Iris pigment epithelial cell (primary cell): ENCODE measurements around the gene FABP1.

Experiments
- DNase-seq: peaks from one replicate; pipeline ENCODE4 v3.0.0-alpha.2; 2011; ENCODE audit warnings: low read depth

FABP1 gene

DNA sequence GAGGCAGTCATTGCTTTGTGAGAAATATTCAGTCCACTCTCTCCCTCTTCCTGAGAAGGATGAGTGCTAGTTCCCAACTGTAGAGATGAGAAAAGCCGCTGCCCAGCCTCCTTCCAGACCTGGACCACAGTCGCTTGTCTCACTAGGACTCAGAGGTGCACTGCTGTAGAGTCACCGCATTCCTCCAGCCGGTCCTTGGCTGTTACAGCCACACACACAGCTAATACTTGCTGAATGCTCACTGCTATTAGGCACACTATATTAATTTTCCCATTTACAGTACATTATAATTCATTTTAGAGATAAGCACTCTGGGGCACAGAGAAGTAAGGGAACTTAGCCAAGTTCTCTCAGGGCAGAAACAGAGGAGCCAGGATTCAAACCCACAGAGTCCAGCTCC lies 10.0 kb upstream of the FABP1 start:
- no peak for DNase-seq

DNA sequence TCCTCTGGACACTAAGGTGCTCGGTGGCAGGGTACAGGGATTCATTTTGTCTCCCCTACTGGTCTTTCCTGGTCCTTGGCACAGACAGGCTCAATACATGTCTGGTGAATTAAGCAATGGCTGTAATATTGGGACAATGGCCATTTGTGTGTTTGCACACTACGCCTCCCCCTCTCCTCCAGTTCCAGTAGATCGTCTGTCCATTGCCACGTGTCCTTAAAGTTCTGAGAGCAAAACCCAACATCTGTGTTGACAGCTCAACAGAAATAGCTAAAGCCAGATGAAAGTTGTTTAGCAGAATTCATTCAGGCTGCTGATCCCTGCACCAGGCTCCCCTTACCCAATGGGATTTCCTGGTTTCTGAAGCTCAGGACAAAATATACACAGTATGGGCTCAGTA lies 9.0 kb upstream of the FABP1 start:
- no peak for DNase-seq

DNA sequence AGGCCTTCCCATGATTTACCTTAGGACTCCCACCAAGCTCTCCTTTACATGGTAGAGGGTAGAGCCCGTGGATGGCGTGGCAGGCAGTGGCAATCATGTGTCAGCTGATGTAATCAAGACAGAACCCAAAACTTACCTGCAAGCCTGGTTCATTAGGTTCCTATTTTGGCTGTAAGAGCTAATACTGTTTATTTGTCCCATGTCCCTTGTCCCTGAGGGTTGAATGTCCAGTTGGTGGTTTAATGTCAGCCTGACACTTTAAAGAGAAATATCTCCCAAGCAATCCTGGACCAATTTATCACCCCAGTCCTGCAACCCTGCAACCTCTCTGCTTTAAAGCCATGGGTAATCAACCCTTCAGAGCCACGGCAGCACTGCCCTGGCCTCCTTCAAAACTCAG lies 6.0 kb upstream of the FABP1 start:
- no peak for DNase-seq

DNA sequence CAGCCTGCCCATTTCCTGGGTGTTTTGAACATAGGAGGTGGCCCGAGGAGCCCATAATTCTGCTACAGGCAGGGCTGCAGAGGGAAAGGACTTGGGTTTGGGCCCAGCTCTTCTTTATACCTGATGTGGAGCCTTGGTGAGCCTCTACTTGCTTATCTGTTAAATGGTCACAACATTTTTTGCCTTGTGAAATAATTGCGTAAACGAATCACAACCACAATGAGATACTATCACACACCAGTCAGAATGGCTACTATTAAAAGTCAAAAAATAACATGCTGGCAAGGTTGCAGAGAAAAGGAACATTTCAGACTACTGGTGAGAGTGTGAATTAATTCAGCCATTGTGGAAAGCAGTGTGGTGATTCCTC lies 4.1 kb upstream of the FABP1 start:
- no peak for DNase-seq

DNA sequence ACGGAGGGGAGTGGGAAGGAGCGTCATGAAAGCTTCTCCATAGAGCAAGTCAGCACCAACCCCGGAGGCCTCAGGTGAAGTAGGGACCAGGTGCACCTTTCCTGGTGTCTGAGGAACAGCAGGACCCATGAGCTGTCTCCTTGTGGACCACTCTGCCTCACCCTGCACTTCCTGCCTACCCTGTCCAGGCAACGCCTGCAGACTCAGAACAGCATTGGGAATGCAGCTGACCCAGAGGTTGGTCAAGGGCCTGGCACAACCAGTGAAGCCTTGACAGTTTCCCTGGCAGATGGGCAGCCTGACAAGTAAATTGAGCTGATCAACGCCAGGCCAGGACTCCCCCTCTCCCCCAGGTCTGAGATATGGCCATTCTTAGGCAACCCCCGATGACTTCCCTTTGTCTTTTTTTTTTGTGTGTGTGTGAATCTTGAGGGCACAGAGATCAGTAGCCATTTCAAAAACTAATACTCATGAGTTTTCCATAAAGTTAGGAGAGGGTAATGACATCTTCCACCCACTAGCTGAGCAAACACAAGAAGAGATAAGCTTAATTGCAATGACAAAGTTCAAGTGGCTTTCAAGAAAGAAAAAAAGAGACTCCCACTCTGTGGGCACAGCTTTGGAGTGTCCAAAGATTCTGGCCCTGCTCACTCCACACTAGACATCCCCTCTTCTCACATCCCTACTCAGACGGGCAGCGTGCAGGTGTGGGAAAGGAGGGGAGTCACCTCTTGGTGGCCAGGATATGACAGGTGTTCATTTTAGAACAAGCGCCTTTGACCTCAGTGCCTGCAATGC lies 3.5 kb upstream of the FABP1 start:
- no peak for DNase-seq

DNA sequence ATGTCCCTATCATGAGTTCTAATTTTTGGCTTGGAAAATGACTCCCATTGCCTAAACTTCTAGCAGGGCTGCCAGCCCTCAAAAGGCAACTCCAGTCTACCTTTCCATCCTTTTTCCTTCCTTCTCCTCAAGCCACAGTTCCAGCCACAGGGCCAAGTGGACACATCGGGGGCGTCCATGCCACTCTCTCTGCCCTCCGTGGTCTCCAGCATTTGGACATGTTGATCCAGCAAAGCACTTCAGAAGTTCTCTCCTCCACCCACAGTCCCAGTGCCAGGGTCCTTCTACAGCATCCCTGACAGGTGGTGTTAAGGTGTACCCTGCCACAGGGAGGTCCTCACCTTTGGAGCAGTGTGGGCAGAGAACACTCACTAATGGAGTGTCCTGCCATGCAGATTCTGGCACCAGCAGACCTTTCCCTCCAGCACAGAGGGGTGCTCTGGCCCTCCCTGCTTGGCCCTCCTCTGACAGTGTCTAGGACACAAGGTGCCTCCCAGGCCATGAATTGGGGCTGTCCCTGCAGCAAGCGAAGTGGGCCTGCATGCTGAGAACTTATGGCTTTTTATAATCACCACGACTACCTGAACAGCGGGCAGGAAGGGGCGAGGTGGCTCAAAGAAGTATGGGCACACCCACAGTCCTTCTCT lies 1.6 kb upstream of the FABP1 start:
- no peak for DNase-seq

DNA sequence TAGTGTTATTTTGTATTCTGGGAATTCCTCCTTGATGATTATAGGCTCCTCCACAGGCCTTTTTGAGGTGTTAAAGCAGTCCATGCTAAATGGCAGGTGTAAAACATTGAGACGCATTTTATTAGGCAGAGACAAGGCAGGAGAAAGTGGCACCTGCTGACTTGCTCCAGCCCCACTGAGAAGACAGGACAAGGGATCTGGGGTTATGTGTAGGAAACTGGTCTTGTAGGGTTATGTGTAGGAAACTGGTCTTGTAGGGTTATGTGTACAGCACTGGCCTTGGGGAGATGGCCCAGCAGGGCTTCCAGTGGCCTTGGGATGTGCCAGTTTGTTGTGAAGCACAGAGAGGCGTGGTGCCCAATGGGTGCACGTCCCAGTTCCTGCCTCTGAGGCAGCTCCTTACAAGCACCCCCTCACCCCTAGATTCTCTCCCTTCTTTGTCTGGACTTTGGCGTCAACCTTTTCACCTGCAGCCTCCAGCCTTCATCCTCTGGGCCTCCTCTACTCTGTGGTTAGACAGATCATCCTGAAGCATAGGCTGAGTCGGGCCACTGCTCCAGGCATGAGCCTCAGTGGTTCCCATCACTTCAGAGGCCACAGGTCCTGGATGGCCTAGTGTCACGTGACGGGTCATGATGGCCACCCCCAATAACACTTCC lies 921 bp upstream of the FABP1 start:
- DNase-seq = no peak

DNA sequence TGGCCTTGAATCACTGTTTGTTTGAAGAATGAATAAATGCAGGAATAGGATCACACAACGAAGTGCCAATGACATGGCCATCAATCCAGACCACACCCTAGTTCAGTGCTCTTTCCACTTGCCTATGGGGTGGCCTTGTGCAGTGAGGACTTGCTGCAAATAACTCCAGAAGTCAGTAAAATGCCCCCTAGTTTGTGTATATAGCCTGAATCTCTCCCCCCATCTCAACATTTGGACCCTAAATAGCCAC lies 299 bp downstream of the FABP1 start:
- DNase-seq = no peak

DNA sequence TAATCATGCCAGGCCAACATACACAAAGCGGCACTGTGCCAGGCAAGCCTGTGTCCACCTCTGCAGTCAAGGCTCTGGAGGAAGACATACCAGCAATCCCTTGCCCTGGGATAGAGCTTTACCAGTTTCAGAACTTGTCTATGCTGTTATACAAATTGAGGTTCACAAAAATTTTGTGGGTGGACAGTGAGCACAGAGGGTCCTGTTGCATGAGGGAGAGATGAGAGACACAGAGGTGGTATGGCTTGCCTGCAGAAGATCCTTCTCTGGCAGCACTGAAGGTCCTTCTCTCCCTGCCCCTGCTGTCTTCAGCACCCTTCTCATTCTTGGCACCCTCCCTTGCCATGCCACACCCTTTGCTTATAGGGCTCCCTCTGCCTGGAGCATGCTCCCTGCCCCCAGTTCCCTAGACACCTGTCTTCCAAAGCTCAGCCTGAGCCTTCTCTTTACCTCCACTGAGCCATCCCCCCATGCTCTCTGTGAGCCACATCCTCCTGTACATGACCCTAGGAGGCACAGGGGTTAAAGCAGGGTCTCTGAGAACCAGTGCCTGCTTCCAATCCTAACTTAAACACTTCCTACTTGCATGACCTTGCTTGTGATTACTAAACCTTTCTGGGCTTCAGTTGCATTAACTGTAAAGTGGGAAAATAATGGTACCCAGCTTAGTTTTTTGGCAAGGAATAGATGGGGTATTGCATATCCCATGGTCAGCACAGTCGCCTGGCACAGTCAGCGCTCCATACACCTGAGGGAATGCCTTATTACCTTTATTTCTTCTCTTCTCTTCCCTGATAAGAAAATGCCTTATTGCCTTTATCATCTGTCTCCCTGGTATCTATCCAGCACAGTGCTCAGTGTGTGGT lies 857 bp downstream of the FABP1 start:
- DNase-seq = no peak

DNA sequence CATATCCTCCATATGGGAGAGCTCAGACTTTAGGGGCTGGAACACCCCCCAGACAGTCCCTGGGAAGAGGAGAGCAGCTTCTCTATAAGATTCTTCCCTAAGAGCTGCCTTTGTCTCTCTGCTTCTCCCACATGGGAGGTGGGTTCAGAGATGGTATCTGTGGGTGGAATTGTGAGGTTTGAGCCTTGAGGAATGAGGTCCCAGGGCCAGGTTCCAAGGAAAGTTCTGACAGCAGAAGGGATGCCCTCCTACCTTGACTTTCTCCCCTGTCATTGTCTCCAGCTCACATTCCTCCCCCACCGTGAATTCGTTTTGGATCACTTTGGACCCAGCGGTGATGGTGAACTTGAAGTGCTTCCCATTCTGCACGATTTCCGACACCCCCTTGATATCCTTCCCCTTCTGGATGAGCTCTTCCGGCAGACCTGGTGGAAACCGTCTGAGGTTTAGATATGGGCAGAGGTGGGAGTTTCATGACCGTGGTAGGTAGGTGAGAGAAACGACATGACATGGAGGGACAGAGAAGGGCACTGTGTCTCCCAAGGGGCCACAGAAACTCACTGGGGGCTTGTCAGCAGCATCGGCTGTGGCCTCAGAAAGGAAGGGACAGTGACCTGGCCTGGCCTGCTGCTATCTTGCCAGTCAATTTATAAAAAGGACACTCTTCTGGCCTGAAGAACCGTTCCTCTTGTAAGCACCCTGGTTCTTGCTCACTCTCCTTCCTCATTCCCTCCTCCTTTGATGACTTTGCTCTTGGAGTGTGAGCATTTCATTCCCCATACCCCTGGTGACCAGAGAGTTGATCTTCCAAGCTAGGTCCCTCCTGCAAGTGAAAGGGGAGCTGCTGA lies 1.7 kb downstream of the FABP1 start:
- DNase-seq = no peak

DNA sequence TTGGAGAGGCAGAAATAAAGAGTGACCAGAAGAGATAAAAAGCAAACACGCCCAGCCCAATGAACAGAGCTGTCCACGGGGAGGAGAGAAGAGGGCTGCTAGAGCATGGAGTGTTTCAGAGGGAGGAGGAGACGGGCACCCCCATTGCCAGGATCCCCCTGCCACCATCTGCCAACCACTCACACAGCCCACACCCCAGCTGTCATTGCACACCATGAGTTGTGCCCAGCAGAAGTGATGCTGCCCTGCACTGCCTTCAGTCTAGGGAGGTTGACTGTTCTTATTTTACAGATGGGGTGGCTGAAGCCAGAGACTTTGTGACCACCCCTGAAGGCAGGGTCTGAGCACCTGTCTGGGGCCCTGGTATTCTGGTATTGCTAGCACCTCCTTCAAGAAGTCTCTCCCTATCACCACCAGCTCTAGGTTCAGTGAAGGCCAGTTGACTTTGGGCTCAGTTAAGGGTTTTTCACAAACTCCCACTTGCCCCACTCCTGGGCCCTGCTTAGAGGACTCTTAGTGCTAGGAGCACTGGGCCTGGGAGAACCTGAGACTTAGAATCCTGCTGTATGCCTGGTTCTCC lies 2.4 kb downstream of the FABP1 start:
- no peak for DNase-seq

DNA sequence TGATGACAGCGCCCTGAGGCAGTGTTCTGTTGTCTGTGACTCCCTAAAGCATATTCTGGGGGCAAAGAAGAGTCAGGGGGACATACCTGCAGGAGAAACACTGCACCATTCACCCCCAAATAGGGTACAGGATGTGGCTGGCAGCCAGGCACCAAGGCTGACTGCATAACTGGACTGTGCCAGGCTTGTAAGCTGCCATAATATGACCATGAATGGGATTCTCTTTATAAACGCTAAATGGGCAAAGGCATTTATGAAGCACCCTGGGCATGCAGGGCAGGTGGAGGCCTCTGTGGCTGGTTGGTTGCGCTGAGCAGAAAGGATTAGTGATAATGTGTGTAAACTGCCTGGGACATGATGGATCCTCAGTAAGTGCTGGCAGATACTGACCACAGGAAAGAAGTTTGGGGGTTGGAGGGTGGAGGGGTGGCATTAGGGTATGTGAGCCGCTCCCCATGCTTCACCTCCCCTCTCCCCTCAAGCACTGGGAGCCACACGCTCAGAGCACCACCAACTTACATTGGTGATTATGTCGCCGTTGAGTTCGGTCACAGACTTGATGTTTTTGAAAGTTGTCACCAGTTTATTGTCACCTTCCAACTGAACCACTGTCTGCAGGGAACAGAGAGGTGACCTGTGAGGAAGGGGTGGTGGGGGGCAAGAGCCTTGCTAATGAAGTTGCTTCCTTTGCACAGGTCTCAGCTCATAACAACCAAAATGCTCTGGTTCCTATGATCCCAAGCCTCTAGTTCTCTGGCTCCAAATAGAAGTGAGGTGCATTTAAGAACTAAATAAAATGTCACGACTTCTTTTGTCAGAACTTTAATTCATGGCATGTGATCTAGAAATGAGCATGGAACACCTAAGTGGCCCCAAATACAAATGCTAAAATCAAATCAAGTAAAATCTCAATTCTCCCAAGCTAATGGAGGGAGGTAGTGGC lies 3.6 kb downstream of the FABP1 start:
- no peak for DNase-seq

DNA sequence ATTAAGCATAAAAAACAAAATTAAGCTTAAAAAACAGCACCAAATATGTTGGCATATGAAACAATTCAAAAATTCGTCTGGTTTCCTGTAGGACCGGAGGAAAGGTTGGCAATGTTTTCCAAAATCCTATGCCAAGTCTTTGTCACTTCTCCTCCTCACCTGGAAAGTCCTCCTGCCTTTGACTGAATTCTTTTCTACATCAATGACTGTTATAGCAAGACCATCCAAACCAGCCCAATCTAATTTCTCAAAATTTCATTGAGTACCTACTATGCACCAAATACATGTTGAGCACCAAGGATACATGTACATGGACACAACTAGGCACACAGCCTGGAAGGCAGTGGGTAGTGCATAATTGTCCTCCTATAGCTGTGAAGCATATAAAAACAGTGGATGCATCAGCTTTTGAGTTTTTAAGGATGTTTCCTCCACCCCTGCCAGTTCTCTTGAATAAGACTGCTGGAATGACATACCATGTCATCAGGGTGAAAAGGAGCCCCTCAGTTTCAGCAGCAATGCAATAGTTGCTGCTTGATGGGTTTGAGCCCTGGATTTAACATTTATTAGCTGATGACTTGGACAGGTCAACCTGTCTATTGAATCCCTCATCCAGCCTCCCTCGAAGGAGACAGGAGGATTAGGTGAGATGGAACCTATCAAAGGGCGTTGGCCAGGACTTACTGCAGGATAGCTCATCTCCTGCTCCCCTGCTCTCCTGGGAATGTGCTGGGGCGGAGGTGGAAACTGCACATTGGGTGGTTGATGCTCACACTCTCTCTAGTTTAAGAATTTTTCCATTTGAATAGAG lies 4.5 kb downstream of the FABP1 start:
- DNase-seq = no peak

DNA sequence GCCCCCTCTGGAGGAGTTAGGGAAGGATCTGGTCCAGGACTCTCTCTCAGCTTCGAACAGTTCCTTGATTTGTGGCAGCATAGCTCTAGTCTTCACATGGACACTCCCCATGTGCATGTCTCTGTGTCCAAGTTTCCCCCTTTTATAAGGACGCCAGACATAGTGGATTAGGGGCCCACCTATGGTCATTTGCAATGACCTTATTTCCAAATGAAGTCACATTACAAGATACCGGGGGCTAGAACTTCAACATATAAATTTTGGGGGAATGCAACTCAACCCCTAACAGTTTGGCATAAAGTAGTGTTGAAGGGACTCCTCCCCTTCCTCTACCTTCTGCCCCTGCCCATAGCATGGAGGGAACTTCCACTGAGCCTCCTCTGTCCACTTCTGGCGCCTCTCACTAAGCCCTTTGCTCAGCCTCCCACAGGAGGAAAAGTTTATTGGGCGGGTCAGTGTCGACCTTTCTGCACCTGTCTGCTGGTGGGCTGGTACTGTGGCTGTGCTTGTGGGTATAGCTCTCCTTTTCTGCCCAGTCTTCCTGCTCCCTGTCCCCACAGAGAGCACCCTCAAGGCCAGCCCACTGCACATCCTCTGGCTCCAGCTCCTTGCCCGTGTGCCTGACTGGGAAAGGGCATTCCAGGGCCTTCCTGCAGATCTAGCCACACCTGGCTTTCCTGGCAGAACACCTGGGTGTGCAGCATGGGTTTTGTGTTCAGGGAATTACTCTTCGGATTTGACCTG lies 5.5 kb downstream of the FABP1 start:
- no peak for DNase-seq

DNA sequence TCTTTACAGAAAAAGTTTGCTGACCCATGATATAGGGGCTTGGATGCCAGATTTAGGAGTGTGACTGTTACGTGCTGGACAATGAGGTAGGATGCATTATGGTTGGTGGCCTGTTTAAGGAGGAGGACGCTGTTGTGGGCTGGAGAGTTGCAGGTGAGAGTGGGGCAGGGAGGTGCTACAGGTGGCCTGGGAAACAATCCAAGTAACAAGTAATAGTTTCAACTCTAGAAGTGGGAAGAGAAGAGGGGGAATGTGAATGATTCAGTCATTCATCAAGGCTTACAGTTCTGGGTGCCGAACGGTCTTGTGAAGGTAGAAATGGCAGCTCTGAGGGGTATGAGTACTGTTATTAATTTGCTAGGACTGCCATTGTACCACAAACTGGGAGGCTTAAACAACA lies 6.2 kb downstream of the FABP1 start:
- no peak for DNase-seq

DNA sequence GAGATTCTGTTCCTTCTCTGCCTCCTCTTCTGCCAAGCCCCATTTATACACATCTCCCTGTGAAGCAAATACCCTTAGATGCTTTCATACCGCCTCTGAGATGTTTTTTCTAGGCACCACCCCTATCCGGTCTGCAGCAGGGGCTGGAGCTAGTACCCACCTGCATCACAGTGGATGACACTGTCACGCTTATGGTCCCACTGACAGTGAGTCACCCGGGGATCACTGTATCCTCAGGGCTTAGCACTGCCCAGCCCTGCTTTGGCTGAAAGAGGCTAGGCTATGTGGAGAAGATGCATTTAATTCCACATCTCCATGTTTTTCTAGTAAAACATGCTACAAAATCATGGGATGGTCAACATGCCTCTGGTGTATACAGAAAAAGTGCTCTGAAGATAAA lies 9.9 kb downstream of the FABP1 start:
- no peak for DNase-seq

DNA sequence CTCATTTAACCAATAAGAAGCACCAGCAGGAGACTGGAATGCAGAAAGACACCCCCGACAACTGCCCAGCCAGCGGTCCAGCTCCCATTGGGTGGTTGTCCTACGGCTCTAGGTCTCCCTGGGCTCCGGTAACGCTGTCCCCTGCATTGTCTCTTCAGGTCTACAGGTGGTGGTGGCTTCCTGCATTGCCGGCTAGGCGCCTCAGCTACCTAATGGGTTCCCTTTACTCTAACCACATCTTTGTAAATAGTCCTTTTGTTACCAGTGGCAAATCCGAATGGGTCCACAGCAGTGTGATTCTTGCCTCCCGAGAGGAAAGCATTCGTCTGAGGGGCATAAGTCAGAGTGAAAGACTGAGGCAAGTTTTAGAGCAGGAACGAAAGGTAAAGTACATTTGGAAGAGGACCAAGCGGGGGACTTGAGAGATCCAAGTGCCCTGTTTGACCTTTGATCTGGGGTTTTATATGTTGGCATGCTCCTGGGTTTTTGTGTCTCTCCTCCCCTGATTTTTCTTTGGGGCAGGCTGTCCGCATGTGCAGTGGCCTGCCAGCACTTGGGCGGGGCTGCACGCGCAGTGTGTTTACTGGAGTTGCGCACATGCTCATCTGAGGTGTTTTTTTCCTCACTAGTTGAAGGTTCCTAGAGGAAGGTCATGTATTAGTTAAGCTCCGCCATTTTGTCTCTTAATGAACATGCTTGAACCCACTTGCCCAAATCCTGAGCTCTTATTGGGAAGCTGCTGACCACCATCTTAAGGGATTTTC lies 11.0 kb downstream of the FABP1 start:
- DNase-seq = no peak
